Amniotic stem cell (primary cell): ENCODE measurements around the gene CABP7.
A peak's percentile ranks its signal among the peaks of the same experiment; 100 is the strongest.
"Not testable (repeated sequence)": the region's sequence is repeated elsewhere in the genome, so short reads cannot be mapped to it uniquely, and the experiment has no call there.

Source experiments
- DNase-seq: peaks from one replicate; lab custom pipeline; 2025; lab: John Stamatoyannopoulos, UW

The CABP7 gene

DNA sequence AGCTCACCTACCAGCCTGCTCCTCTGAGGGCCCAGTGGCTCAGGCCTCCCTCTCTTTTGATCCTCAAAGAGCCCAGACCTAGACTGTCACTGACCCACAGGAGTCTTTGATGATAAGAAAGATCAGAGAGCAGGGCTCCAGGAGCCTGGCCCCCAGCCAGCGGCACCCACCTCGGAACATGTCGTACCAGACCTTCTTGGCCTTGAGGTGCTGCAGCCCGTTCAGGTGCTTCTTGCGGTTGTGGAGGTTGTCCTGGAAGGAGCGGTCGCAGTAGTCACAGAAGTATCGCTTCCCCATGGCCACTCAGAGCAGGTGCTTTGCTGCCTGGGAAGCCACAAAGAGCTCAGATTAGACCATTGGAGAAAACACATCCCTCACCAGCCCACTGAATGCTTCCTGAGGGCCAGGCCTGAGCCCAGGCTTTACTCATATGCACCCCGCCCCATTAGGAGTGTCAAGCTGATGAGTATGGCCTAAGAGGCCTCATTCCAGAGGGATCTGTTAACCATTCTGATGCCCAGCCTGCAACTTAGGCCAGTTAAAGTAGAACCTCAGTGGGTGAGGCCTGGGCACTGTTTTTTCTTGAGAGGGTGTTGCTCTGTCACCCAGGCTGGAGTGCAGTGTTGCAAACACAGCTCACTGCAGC lies 28.6 kb downstream of the CABP7 start:
- DNase-seq, result no peak

DNA sequence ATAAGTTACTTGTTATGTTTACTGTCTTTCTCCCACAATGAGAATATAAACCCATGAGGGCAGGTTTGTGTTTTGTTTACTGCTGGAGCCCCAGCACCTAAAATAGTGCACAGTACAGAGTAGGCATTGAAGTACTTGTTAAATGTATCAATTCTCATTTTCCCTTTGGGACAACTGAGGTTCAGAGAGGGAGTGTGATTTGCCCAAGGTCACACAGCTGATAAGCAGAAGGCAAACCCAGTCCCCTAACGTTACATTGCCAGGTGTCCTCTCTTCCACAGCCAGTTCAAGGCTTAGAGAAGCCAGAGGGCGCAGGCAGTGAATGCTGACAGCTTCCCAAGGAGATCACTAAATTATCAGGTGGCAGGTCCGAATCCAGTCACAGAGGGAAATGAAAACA lies 30.2 kb downstream of the CABP7 start:
- no peak for DNase-seq

GRCh38 chr22:29750559-29751538 lies 31.0 kb downstream of the CABP7 start:
- no peak for DNase-seq

DNA sequence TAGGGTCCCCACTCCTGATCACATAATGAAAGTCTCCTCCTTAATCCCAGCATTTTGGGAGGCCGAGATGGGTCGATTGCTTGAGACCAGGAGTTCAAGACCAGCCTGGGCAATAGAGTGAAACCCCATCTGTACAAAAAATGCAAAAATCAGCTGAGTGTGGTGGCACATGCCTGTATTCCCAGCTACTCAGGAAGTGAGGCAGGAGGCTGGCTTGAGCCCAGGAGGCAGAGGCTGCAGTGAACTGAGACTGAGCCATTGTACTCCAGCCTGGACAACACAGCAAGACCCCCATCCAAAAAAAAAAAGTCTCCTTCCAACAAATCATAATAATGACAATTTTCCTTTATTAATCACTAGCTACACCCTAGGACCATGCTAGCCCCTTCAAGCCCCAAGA lies 31.9 kb downstream of the CABP7 start:
- DNase-seq, result no peak

DNA sequence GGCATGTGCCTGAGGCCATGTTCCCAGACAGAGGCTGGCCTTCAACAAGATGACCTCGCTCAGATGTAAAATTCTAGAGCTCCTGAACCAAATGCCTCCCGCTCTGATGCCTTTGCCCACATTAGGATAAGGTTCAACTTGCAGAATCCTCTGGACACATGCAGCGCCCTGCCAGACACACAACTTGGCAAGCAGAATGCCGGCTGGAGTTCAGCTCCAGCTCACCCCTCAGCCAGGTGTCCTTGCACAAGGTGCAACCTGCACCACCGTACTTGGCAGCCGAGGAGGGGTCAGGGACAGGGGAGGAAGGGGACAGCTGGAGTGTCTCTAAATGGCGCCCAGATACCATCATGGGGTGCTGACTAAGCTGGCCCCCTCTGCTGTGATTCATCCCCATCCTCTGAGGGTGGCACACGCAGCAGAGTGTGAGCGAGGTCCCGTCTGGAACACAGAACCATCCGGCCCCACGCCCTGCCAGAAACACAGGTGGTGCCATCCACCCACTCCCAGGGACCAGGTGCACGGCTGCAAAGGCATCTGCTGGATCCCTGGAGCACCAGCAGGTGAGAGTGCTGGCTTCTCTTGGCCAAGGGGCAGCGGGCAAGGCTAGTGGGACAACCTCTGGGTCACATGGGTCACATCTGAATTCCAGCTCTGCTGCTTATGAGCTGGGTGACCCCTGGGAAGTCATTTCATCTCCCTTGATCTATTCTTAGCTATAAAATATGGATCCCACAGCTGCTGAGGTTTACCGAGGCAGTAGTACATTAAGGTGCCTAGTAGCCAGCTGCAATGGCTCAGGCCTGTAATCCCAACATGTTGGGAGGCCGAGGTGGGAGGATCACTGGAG lies 34.2 kb downstream of the CABP7 start:
- DNase-seq, result no peak

- DNase-seq, result not testable (repeated sequence)
These were observed 35.0 kb downstream of the CABP7 start for GRCh38 chr22:29754658-29755395.

DNA sequence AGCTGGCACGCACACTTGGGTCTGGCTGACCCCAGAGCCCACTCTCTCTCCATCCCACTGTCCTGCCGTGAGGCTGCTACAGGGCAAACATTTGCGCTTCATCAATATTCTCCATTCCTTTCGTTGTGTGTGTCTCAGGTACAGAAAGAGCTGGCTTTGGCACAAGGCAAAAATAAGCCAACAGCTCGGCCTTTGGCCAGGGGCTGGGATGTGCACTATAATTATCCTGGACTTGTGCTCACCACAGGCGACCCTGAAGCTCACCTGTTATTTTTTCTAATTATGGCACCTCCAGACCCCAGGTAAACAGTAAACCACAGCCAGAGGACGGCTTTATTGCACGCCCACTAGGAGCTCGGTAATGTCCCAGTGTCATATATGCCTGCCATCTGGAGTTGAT lies 36.1 kb downstream of the CABP7 start:
- DNase-seq, result no peak

GRCh38 chr22:29756341-29756740 lies 36.5 kb downstream of the CABP7 start:
- no peak for DNase-seq

DNA sequence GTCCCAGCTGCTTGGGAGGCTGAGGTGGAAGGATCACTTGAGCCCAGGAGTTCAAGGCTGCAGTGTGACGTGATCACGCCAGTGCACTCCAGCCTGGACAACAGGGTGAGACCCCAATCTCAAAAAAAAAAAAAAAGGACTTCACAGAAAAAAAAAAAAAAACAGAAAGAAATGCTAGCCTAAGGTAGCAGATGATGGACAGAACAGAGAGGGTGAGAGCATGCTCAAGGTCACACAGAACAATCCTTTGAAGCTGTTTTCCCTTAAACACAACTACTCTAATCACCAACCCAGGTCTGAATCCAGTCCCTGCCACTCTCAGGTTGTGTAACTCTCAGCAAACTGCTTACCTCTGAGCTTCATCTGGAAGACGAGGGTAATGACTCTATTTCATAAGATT lies 37.3 kb downstream of the CABP7 start:
- DNase-seq, result no peak

DNA sequence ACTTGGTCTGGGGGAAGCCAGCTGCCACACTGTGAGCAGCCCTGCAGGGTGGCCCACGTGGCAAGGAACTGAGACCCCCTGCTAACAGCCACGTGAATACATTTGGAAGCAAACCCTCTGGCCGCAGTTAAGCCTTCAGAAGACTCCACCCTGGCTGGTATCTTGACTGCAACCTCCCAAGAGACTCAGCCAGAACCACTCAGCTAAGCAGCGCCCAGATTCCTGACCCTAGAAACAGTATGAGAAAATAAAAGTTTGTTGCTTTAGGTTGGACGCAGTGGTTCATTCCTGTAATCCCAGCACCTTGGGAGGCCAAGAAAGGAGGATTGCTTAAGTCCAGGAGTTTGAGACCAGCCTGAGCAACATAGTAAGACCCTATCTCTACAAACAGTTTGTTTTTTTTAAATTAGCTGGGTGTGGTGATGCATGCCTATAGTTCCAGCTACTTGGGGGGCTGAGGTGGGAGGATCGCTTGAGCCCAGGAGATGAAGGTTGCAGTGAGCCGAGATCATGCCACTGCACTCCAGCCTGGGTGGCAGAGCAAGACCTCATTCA lies 38.3 kb downstream of the CABP7 start:
- DNase-seq, result no peak

GRCh38 chr22:29758959-29759358 lies 39.2 kb downstream of the CABP7 start:
- DNase-seq, result no peak

DNA sequence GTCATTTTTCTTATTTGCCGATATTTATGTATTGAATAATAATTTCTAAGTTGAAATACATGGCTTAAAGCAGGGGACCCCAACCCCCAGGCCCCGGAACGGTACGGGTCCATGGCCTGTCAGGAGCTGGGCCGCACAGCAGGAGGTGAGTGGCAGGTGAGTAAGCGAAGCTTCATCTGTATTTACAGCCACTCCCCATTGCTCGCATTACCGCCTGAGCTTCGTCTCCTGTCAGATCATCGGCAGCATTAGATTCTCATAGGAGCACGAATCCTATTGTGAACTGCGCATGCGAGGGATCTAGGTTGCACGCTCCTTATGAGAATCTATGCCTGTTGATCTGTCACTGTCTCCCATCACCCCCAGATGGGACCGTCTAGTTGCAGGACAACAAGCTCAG lies 42.5 kb downstream of the CABP7 start:
- no peak for DNase-seq

- no peak for DNase-seq
These were observed 46.3 kb downstream of the CABP7 start for GRCh38 chr22:29765905-29766631.

- DNase-seq, result peak; percentile 95
These were observed 46.9 kb downstream of the CABP7 start, which contains the start of gene ZMAT5 for GRCh38 chr22:29766632-29767170. Gene ZMAT5 (minus strand): TSS chr22:29767007. CDS start chr22:29748544, 18,463 bp downstream.

- peak; percentile 81 for DNase-seq
These were observed 47.6 kb downstream of the CABP7 start, which contains the start of gene UQCR10 for GRCh38 chr22:29767171-29768051. Gene UQCR10 (plus strand): TSS chr22:29767369. CDS start chr22:29767399, 30 bp downstream.

DNA sequence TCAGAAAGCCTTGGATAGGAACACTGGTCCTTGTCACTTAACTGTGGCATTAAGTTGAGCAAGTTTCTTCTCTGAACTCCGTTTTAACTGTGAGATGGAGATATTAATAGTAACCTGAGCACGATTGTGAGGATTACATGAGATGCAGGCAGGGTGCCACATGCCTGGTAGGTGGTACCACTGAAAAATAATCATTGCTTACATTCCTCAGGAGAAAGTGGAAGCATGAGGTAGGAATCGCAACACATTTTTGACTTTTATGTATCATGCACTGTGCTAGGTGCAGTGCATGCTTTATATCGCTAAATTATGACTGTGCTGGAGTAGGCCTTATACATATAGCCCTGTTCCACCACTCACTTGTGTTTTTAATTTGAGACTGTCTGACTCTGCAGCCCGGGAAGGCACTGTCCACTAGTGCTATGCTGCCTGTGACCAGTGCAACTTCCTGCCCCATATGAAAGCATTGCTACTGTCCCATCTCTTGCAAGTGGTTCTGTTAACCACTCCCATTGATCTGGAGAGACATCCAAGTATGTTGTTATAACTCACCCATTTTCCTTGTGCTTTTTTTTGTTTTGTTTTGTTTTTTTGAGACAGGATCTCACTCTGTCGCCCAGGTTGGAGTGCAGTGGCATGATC lies 48.4 kb downstream of the CABP7 start:
- DNase-seq, result no peak

GRCh38 chr22:29769723-29770321 lies 50.0 kb downstream of the CABP7 start:
- no peak for DNase-seq

DNA sequence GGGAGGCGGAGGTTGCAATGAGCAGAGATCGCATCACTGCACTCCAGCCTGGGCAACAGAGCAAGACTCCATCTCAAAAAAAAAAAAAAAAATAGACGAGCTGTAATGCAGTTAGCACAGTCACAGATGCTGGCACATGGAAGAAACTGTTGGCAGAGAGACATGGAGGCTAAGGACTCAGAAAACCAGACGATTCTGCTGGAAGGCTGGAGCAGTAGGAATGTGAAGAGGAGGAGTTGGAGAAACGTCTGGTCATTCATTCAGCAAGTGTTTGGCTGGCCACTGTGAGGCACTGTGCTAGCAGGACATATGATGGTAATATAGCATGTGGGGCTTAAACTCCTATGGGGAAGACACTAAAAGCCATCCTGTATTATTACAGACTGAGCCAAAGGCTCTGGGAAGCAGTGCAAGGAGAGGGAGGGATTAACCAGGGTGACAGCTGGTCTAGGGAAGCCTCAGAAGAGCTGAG lies 52.4 kb downstream of the CABP7 start:
- DNase-seq, result no peak
